ENCODE results near the gene YARS1.

YARS1 gene

GRCh38 chr1:32761936-32762335 lies 55.2 kb downstream of the YARS1 start:
- DNase-seq: no peak

DNA sequence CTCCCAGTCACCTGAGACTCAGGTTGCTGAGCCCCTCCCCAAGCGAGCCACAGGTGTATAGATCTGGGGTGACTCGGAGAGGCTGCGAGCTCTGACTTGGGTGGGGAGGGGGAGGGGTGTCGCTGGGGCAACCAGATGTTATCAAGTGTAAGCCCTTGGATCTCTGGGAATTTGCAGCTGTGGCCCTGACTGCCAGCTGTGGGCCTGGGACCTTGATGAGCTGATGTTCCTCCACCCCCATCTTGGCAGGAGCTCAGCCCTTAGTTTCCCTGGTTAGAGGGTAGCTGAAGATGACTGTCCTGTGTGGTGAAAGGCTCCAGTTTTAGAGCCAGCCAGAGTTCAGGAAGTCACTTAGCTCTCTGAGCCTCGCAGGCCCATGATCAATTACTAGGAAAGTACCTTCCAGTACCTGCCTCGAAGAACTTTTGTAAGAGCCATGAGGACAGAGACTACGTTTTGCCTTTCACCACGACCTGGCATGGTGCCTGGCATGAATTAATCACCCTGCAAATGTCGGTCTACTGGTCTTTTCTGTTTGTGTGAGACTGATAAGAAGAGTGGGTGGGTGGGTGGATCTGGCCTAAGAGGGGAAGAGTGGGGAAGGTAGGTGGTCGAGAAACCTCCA lies 55.8 kb downstream of the YARS1 start:
- no peak for DNase-seq

DNA sequence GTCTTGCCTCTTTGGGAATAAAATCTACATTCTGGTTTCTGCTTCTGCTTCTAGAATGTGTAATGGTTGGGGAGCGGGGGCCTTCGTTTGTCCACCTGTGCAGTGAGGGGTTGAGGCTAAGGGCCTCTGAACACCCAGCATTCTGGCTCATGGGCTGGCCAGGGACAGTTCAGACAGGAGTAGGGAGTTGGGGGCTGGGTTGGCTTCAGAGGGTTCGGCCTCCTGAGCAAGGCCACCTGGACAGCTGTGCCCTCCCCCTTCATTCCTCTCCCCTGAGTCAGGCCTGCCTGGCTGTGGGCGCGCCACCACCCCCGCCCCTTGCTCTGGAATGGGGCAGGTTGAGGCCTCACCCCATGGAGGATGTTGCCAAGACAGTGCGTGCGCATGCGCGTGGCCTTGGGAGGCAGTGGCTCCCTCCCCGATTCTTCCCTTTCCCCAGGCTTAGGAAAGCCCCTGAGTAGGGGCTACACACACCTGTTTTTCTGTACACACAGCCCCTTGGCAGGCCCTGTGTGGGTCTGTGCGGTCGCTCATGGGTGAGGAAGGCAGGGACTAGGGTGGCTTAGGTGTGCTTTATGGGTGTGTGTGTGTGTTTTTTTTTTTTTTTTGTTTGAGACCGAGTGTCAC lies 57.0 kb downstream of the YARS1 start:
- no peak for DNase-seq

DNA sequence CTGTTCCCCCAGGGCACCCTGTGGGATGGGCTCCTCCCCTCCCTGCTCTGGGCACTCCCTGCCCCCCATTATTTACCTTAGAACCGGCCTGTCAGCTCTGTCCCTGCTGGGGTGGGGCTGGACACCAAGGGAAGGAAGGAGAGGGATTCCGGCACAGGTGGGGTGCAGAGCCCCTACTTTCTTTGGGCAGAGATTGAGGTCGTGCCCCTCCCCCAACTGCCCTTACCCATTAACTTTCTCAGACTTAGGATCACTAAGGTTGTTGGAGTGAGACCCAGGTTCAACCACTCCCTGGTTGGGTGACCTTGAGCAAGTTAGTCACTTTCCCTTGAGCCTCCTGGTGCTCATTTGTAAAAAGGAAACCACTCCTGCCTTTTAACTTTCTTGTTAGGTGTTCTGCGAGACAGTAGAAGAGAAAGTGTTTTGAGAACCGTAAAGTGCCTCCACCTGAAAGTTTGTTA lies 57.6 kb downstream of the YARS1 start:
- no peak for DNase-seq

- DNase-seq: no peak
Measured at GRCh38 chr1:32758795-32759430, 58.2 kb downstream of the YARS1 start.

DNA sequence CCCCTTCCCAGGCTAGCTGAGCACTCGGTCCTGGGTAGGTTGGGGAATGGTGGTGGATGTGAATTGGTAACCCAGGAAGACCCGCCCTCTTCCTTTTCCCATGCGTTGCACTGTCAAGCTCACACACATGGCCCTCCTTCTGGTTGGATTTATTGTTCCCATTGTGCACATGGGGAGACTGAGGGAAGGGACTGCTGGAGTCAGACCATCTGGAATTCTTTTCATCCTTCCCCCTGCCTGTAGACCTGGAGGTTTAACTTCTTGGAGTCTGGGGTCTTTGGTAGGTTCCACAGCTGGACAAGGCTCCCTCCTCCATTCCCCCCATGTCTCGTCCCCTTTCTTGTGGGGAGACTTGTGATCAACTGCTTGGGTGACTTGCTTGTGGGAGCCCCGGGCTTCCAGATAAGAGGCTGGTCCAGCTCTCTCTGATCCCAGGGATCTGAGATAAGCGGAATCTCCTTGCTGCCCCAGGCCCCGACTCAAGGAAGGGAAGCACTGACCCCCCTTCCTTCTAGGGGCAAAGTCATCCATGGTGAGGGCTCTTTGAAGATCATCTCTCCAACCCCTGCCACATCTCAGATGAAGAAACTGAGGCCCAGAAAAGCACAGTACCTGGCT lies 58.9 kb downstream of the YARS1 start:
- no peak for DNase-seq

DNA sequence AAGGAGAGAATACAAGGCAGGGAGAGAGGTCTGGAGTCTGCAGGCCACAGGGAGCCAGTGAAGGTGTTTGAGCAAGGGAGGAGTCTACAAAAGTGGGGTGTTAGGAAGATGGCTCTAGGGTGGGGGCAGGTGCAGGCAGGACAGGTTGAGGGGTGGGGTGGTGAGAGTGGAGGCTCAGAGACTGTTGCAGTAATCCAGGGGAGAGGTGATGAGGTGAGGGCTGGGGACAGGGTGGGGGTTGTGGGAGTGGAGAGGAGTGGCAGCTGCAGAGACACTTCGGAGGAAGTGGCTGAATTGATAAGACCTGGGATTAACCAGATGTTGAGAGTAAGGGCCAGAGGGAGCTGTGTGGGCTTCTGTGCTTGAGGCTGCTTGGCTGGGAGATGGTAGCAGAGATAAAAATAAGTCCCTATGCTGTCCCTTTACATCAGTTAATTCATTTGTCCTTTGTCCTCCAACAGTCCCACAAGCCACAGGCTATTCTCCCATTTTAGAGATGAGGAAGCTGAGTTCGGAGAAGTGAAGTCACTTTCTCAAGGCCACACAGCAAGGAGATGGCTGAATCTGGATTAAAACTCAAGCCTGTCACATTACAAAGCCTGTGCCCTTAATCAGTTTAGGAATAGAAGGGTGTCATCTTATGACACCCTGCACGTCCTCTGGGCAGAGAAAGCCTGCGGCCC lies 59.8 kb downstream of the YARS1 start:
- no peak for DNase-seq

DNA sequence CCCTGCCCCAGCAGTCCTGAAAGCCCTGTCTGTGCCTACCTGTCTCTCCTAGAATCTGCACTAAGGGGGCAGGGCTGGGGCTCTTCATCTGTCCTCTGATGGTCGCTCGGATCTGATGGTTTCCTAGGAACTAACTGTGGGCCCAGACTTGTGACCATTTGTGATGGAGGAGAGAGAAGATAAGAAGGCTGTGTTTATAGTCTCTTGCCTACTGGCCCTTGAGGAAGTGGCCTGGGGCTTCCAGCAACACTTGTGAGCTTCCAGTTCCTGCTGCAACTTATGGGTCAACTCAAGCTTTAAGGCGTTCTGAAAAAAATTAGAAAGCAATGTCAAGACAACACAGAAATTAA lies 61.4 kb downstream of the YARS1 start:
- no peak for DNase-seq

DNA sequence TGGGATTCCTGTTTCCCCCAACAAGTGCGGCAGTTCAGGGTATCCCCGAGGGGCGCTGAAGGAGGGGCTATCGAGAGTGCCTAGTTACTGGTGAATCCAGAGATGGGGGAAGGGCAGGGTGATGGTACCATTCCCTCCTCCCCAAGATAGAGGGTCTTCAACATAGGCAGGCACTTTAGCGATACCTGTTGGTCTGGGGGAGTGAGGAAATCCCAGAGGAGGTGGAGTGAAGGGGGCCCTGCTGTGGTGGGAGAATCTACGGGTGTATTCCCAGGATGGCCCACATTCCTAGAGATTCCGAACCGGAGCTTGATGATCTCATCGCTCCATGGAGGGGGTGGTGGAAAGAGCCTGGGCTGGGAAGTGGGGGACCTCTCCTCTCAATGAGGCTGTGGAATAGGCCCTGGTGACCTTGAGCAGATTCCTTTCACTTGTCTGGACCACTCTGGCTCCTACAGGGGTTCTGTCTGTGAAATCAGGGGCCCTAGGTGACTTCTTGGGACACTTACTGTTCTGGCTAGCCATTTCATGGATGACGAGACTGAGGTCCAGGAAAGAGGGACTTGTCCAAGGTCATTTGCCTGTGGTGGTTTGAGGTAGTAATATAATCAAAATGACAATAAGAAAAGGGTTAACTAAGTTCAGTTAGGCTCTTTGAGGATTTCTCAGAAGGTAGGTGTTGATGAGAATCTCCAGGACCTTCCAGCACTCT lies 61.9 kb downstream of the YARS1 start:
- DNase-seq: no peak

DNA sequence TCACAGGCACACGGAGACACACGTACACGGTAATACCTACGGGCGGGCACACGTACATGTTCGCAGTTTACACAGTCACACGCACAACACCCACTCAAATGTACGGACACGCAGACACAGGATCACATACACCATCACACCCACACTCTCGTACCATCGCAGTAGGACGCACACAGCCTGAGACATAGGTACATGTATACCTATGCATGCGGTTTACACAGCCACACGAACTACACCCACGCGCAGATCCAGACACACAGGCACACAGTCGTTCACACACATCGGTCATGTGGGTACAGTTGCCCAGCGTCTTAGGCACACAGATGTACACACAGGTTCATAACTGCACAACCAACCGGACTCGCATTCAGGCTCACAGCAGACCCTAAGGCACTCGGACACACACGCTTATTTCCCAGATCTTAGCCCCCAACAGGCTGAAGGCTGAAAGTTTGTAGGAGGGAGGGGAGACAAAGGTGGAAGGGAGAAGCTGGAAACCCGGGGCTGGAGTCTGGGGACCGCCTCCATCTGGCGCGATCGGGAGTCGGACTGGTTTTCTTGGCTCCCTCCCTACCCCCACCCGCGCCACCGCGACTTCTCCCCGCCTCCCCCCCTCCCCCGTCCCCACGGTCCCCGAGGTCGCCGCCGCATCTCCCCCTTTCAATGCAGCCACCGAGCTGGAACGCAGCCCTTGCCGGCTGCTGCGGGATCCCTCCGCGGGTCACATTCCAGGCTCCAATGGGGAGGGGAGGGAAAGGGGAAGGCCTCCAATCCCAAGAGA lies 62.7 kb downstream of the YARS1 start:
- no peak for DNase-seq

DNA sequence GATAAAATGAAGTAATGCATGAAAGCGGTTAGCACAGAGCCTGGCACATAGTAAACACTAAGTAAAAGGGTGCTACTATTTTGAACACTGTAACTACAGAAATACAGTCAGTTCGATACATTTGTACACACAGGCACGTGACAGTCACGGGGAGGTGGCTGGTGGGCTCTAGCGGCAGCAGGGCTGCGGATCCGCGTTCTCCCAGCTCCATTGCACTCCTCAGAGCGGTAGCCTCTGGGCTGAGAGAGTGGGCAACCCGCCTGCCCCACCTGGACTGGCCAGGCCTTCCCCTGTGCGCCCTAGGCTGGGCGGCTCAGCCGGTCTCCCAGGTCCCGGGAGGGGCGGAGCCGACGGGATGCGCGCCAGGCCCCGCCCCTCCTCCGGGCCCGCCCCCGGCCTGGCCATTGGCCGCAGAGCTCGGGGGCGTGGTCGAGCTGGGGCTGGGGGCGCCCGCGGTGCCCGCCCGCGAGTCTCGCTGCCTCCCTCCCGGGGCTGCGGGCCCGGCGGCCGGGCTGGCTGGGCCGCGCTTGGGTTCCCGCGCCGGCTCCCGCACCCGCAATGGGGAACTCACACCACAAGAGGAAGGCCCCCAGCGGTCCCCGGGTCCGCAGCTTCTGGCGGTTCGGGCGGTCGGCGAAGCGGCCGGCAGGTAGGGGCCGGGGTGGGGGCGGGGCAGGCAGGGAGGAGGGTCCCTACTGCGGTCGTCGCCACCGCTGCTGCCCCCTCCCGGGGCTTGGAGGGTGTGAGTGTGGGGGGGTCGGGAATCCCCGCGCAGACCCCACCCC lies 63.4 kb downstream of the YARS1 start:
- peak; percentile 80 for DNase-seq

DNA sequence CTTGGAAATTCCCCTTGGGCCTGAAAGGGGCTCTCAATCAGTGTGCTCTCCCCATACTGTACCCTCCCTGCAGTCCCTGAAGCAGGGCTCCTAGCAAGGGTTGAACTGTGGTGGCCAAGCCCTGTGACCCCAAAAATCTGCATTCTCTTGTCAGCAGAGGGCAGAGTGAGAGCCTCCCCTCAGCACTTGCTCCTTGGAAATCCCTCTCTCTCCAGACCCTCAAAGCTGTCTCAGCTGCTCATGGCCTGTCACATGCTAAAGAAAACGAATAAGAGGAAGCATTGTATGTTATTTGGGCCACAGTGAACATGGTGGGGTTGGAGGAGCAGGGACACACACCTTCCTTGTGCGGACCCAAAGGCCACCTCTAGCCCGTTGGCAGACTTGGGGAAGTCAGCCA lies 67.4 kb downstream of the YARS1 start:
- DNase-seq: no peak

DNA sequence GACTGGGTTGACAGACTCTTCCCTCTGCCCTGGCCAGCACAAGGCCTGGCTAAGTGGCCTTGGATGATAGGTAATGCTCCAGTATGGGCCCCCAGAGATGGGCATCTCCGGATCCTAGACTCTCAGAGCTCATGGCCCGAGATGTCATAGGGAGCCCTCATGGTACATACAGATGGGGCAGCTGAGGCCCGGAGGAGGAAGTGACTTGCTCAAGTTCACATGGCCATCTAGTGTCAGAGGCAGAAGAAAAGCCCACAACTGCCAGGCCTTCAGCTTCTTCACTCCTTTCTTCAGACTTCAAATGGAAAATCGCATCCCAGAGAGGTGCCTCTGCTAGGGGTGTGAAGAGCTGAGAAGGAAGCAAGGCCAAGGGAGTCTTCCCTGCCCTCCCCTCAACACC lies 67.8 kb downstream of the YARS1 start:
- DNase-seq: no peak

DNA sequence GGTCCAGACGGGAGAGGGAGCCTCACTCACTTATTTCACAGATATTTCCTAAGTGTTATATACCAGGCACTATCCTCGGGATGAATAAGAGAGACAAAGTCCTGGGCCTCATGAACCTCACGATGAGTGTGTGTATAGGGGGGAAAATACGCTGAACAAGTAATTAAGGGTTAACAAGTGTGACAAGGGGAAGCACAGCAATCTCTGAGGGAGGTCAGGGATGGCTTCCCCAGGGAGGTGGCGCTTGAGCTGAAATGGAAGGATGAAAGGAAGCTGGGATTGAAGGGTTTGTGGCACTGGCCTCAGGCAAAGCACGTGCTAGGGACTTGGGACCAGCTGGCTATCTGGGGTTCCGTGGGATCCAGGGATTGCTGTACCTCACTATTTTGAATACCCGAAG lies 68.2 kb downstream of the YARS1 start:
- no peak for DNase-seq

DNA sequence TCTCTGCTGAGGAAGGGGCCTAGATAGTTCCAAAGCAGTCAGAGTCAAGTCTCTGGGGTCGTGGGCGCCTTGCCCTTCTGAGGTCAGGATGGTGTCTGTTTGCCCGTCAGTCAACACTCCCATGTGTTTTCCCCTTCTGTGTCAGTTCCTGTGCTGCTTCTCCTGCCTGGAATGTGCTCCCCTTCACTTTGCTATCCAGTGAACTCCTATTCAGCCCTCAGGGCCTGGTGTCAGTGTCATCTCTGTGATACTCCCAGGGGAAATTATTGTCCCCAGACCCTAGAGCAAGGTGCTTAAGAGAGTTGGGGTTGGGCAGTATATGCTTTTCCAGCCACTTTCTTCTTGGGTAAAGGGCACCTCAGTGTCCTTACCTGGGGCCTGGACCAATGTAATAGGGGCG lies 68.8 kb downstream of the YARS1 start:
- no peak for DNase-seq

GRCh38 chr1:32746130-32746529 lies 71.0 kb downstream of the YARS1 start:
- no peak for DNase-seq

DNA sequence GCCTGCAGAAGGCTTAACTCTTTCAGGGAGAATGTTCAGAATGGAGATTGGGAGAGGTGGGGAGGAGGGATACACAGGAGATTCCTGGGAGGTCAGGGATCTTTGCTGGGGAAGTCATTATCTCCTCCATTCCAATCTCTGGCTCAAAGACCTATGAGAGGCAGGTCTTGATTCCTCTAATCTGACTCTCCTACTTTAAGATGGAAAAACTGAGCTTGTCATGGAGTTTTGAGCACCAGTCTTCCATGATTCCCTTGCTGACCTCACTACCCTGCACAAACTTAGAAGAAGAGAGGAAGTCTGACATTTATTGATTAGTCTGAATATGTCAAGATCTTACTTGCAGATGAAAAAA lies 73.1 kb downstream of the YARS1 start:
- no peak for DNase-seq

GRCh38 chr1:32743380-32744070 lies 73.6 kb downstream of the YARS1 start:
- no peak for DNase-seq

- DNase-seq: no peak
Measured at GRCh38 chr1:32742956-32743355, 74.2 kb downstream of the YARS1 start.

DNA sequence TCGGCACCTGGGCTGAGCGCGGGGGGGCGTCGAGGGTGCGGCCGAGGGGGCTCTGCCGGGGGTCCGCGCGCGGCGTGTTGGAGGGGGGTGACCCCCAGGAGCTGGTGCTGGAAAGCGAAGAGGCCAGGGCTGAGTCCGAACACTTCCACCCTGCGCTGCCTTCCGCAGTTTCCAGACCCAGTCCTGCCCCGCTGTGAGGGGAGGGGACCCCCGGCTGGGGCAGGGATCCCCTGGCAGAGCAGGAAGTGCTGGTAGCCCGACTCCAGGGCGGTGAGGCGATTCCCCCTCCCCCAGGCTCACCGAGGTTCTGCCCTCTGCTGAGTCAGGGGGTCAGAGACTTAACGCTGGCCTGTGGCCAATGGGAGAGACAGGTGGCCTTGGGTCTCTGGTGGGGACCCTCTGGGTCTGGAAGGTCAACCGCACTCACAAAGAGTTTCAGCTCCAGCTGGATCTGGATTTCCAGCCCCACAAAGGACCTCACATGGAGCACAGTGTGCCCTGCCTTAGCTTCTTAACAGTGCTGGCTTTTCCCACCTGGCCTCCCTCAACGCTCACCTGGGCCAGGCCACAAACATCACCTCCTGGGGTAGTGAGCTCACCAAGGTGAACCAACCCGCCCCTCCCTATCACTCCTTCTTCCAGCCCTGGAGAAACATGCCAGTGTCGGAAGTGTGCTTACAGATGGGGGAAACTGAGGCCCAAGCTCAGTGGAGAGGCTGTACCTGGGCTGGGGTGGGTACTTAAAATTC lies 74.8 kb downstream of the YARS1 start:
- no peak for DNase-seq
